Vagina (tissue), 2 donors: ENCODE results near the gene PC.

Experiments
- POLR2A ChIP-seq, 2 donors: fragments of 450-650 bp; IDR thresholded peaks; one replicate each; pipeline ENCODE4 v1.6.1; 2017; ENCODE audit warnings: antibody characterized with exemption in 2 of 2, mild to moderate bottlenecking in 2 of 2, moderate library complexity in 2 of 2
- TF ChIP-seq, protein P1 (sequence below), 3 experiments: fragments of 450-650 bp in 2 of 3; fragments of 200-600 bp in 1 of 3; sonication (generic) in 1 of 3; IDR thresholded peaks; one replicate each; pipeline ENCODE4 v1.5.1; 2017 to 2019; ENCODE audit warnings: antibody characterized with exemption in 3 of 3, mild to moderate bottlenecking in 2 of 3, moderate library complexity in 2 of 3

DNA sequence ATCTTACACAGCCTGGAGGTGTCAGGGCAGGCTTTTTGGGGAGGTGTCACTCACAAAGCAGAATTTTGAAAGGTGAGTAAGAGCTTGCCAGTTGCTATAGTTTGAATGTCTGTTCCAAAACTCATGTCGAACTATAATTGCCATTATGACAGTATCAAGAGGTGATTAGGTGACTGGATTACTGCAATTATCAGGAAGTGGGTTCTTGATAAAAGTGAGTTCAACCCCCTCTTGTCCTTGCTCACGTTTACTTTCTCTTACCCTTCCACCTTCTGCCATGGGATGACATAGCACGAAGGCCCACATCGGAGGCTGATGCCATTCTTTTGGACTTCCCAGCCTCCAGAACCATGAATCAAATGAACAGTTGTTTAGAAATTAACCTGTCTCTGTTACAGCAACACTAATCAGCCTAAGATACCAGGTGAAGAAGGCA is 12.2 kb upstream of the PC start:
- TF ChIP-seq, protein P1, sequence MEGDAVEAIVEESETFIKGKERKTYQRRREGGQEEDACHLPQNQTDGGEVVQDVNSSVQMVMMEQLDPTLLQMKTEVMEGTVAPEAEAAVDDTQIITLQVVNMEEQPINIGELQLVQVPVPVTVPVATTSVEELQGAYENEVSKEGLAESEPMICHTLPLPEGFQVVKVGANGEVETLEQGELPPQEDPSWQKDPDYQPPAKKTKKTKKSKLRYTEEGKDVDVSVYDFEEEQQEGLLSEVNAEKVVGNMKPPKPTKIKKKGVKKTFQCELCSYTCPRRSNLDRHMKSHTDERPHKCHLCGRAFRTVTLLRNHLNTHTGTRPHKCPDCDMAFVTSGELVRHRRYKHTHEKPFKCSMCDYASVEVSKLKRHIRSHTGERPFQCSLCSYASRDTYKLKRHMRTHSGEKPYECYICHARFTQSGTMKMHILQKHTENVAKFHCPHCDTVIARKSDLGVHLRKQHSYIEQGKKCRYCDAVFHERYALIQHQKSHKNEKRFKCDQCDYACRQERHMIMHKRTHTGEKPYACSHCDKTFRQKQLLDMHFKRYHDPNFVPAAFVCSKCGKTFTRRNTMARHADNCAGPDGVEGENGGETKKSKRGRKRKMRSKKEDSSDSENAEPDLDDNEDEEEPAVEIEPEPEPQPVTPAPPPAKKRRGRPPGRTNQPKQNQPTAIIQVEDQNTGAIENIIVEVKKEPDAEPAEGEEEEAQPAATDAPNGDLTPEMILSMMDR (IDR thresholded peaks at IDR 0.05), result no peak
- TF ChIP-seq POLR2A (IDR thresholded peaks at IDR 0.05), result no peak
